Naive thymus-derived CD4-positive, alpha-beta T cell (primary cell): ENCODE results near the gene BDH1. TPM values are rescaled to one million over a fixed set of nuclear protein-coding genes. Genes with fewer than 3 reads are reported as not detected.

Source experiments
- polyA plus RNA-seq, 2 donors: library from polyadenylated mRNA; unstranded; fragments of 300-500 nt; fragmentation: Illumina TruSeq; gene quantifications; one replicate each; pipeline ENCODE4 v1.2.3, GENCODE V29; 2021
- total RNA-seq, 6 experiments: library from RNA in 5 of 6; stranded (reverse) in 5 of 6; gene quantifications; 1 replicate in 5 of 6; 2 replicates in 1 of 6; pipeline ENCODE4 v1.2.3 and lab custom pipeline; 2021 to 2026

The BDH1 gene
- total and polyA plus RNA-seq, 7 experiments from 2014 or later = 31.3 to 105 (median 43.4) TPM

Other genes starting within 250 kb of the BDH1 start
- 10 to 100 TPM; 43.3 to 61.7 (median 52.9) TPM for gene RUBCN, start 180.9 kb upstream of the BDH1 start, total RNA-seq
- gene RUBCN, start 180.9 kb upstream of the BDH1 start, polyA plus RNA-seq = 10 to 100 TPM; 23.2 to 40.2 TPM
- gene FYTTD1, start 193.9 kb upstream of the BDH1 start, total RNA-seq = 10 to 100 TPM; 45.6 to 63.4 (median 58.0) TPM
- 100 to 1,000 TPM in 1 of 2 donors, 10 to 100 TPM in 1; 81.0 to 102 TPM for gene FYTTD1, start 193.9 kb upstream of the BDH1 start, polyA plus RNA-seq
- gene LRCH3, start 235.3 kb upstream of the BDH1 start, total RNA-seq = 10 to 100 TPM; 43.5 to 75.5 (median 68.5) TPM
- gene LRCH3, start 235.3 kb upstream of the BDH1 start, polyA plus RNA-seq = 10 to 100 TPM; 13.5 to 35.2 TPM